GM19467 (cell line): ENCODE results near the gene MTFR2.

ENCODE experiments used
- ATAC-seq: cut with Tn5 transposase; IDR thresholded peaks from one replicate; pipeline ENCODE4 v1.9.1; 2021; ENCODE audit warnings: mild to moderate bottlenecking, moderate library complexity; ENCODE audit not compliant: unreplicated experiment

Gene MTFR2

DNA sequence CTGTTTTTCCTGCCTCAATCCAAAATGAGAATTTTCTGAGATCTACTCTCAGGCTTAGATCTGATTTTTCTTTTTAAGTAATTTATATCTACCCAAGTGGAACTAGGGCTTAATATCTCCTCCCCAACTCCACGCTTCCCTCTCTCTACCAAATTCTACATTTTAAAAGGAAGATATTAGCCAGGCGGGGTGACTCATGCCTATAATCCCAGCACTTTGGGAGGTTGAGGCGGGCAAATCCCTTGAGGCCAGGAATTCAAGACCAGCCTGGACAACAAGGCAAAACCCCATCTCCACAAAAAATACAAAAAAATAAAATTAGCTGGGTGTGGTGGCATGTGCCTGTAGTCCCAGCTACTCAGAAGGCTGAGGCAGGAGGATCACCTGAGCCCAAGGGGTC lies 61.0 kb downstream of the MTFR2 start:
- ATAC-seq, result no peak

DNA sequence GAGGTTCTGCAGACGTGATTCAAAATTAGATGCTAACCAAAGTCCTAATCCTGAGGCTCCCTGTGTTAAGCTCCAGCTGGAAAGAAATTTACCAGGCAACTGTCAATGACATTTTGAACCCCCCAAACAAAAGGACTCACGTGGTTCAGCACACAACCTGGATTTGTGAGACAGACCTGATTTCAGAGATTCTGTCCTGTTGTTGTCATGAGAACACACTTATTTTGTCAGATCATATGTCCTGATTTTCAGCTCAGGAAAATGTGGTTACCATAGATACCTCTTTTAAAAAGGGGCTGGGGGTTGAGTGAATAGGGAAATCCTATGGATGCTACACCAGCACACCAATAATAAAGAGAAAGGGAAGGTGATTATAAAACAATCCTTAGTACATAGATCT lies 61.6 kb downstream of the MTFR2 start:
- no peak for ATAC-seq

DNA sequence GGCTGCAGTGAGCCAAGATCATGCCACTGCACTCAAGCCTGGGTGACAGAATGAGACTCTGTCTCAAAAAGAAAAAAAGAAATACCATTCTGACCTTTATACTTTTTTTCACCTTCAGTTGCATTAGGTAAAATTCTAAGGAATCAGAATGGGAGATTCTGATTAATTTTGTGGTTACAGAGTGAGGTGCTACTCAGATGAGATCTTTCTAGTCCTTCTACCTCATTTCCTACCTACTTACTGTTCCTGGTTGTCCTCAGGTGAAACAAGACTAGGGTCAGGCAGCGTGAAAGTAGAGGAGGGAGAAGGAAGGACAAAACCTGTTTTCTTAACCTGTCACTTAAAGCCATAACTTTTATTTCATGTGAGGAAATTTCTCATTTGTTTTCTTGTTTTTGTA lies 63.7 kb downstream of the MTFR2 start:
- ATAC-seq, result no peak

DNA sequence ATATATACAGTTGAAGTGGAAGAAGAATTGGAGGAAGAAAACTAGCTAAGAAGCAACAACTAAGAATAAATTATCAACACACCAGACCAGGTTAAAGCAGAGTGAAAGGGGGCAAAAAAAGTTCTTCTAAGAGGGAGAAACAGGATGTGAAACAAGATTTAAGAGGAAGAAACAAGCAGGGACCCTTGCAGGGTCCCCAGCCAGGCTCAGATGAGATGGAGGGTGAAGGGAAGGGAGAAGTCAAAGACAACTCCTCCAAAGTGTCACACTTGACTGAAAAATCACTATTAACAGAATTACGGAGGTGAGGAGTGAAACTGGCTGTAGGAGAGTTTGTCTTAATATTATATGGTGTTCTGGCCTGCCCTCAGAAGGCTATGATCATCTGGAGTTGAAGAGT lies 65.4 kb downstream of the MTFR2 start:
- ATAC-seq, result no peak

DNA sequence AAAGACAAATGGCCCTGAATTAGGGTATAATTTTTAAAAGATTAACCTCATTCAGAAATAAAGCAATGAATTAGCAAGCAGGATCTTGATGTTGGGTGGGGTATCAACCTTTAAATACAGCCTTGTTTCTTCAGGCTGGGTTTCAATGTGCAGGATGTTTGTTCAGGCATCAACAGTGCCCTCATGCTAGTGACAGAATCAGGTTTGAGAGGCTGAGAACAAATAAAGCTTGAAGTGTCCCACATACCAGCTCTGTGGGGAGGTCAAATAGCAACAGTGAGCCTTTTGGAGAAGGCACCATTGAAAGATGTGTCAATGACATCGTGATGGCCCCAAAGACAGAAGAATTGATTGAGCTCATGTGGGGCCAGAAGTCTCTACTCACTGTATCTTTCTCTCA lies 68.2 kb downstream of the MTFR2 start:
- ATAC-seq, result no peak

DNA sequence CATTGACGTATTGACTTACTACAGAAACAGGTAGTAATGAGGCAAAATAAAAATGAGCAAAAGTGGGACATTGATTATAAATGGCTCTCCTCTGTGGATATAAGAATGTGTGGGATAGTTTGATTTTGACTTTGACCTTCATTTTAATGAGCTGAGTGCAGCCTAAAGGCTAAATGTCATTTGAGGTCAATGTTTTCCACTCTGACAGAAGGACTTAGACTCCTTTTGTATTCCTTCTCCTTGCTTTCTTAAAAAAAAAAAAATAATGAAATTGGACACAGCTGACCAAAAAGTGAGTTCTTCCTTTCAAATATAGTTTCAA lies 68.6 kb downstream of the MTFR2 start:
- no peak for ATAC-seq
